Endometrial microvascular endothelial cells (primary cell): Measurements from ENCODE around the gene BRCC3. TPM values are rescaled to one million over a fixed set of nuclear protein-coding genes. Genes with fewer than 3 reads are reported as not detected.

Source experiments
- in situ Hi-C: cut with HindIII; loops from 2 replicates; pipeline ENCODE4 v1.10.0; 2017; ENCODE audit warnings: low sequenced_read_pairs, low pct_unique_long_range_greater_than_20kb; ENCODE audit errors: inconsistent ontology term
- total RNA-seq: library from RNA; depleted of rRNA; stranded (reverse); fragments of >200 nt; gene quantifications from one replicate; pipeline ENCODE4 v1.2.3, GENCODE V29; 2015; ENCODE audit errors: inconsistent ontology term

BRCC3 gene
- 11.1 TPM for total RNA-seq

GRCh38 chrX:155070975-155071693 is at the start of gene BRCC3, which contains the start of the genes CMC4 and MTCP1:
TSS of gene BRCC3 (plus strand) at chrX:155071508. CDS start at chrX:155071528, 20 bp downstream.
TSS of gene CMC4 (minus strand) at chrX:155071136. CDS start at chrX:155064023, 7,113 bp downstream.
TSS of gene MTCP1 (minus strand) at chrX:155071136. CDS start at chrX:155066010, 5,126 bp downstream.
- in situ Hi-C loops: no loop called here

DNA sequence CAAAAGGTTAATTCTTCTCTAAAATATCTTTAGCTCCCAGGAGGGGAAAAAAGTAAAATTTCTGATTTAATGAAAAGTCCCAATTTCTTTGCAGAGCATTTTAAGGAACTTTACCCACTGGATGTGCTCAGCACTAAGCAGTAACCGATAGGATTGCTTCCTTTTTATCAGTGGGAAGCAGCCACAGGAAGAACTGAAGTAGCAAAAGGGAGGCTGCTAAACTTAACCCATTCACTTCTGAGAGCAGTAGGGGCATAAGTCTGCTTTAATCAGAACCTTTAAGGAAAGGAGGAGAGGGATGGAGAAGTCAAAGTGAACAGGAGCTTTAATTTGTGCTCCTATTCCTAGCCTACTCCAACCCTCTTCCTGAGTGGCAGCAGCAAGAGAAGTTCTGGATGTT is 48.7 kb upstream of the BRCC3 start, which contains the start of gene F8:
Gene F8 (minus strand): TSS at position 139 of the 400 bp plus-strand sequence. CDS start 171 bp downstream, outside the sequence.
- in situ Hi-C loops: no loop called here

DNA sequence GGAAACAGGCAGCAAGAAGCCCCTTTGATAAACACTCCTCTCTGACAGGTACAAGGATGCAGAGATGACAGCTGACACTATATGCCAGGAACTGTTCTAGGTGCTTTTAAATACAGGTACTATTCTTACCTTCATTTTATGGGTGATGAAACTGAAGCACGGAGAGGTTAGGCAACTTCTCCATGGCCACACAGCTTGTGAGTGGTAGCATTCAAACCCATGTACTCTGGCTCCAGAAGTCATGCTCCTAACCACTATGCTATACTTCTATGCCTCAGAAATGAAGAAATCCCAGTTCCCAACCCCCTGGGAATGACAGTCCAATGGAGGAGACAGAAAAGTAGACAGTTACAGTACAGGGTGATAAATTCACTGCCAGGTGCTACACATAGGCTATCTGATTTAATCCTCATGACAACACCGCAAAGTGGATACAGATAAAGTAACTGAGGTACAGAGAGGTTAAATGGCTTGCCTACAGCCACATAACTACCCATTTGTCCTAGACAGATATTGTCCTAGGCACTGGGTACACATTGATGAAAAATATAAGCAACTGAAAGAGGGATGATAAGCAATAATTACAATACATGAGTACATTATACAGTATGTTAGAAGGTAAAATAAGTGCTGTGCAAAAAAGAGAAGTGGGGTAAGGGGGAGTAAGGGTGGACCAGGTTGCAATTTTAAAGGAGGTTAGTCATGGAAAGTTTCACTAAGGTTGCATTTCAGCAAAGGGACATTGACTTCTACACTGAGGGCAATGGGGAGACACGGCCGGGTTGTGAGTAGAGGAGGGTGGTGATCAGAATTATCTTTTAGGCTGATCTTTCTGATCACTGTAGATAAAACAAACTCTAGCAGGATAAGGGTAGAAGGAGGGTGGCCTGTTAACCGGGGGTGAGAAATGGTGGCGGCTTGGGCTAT is 47.1 kb upstream of the BRCC3 start:
- in situ Hi-C loops: no loop called here

DNA sequence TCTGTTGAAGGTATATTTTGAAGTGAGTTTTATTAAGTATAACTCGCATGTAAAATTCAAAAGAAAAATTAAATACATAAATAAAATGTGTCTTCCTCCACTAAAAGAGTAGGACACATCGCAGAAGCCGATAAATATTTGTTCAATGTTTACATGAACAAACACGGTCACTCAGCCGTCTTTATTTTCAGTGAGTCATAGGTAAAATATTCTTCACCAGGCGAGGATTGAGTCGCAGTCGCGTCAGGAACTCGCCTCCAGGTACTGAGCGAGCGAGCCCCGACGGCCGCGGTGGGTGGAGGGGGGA is 44.9 kb upstream of the BRCC3 start:
- in situ Hi-C loops: no loop called here

DNA sequence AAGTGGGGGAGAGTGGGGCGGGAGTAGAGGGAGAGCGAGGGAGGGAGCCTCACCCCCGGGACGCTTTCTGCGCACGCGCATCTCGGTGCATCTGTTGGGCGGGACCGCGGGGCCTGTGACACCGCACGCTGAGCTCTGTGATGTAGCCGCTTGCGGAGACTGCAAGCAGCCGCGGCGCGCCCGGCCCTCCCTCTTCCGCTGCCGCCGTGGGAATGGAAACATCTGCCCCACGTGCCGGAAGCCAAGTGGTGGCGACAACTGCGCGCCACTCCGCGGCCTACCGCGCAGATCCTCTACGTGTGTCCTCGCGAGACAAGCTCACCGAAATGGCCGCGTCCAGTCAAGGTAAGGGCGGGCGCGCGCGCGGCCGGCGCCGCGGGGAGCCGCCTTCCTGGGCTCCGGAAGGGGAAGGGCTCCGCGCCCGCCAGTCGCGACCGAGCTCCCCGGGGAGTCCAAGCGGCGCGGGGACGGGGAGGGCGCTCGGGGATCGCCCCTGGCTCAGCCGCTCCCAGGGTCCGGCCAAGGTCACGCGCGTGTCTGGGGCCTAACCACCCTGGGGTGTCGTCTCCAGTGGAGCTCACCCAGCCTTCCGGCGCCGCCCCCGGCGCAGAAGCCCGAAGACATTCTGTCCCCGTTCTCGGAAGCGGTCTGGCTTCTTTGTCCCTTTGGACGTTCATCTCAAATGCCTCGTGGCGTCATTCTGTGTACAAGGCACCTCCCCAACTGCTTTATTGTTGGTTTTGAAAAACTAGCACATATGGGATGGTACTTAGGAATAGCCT is 44.4 kb upstream of the BRCC3 start, which contains the start of gene FUNDC2:
Gene FUNDC2 (plus strand): TSS at position 118 of the 782 bp plus-strand sequence. CDS start 95 bp downstream, at position 213.
- in situ Hi-C loops: no loop called here

- in situ Hi-C loops: no loop called here
These were observed 43.7 kb upstream of the BRCC3 start for GRCh38 chrX:155027509-155028066.

DNA sequence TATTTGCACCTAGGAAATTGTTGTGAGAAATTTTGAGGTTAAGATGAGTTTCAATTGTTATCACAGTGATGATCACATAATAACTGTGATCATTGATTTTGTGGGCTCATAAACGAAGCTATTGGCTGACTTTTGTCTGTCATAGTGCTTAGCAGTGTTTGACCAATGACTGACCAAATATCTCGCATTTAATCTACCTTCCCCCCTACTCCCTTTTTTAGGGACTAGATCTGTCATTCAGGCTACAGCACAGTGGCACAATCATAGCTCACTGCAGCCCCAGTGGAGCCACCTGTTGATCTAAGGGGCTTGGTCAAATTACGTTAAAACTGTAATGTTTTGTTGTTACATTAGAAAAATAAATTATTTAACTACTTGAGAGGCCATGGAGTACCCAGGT is 43.2 kb upstream of the BRCC3 start:
- in situ Hi-C loops: no loop called here

DNA sequence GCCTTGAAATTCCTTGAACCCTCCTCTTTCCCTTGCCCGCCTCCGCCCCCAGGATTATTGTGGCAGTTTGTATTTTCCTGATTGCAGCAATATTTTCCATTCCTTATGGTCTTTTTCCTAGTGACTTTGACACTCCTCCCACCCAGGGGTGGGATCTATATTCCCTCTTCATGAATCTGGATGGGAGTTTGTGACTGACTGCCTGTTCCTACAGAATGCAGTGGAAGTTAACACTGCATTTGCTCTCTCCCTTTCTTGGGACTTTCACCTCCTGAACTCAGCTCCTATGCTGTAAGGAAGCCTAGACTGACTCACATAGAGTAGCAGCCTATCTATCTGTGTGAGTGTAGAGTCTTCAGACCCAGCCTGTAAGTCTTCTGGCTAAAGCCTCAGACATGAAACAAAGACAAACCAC is 42.4 kb upstream of the BRCC3 start:
- in situ Hi-C loops: no loop called here

DNA sequence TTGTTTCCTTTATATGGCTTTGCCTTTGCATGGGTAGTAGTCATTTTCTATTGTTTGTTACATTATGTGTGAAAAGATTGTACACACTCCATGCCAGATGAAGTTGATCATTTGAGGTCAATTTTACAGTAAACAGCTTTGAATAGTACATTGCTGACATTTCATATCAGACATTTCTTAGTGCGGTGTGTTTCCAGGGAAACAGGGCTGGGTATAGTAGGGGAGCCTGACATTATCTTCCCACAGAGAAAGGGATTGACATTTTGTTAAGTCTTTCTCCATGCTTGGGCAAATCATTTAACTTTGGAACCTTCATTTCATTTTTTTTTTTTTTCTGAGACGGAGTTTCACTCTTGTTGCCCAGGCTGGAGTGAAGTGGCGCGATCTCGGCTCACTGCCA is 39.7 kb upstream of the BRCC3 start:
- in situ Hi-C loops: no loop called here

- in situ Hi-C loops: no loop called here
These were observed 35.6 kb upstream of the BRCC3 start for GRCh38 chrX:155035688-155036087.

- in situ Hi-C loops: no loop called here
These were observed 25.0 kb upstream of the BRCC3 start for GRCh38 chrX:155046129-155046810.

GRCh38 chrX:155046811-155047528 is 24.3 kb upstream of the BRCC3 start:
- in situ Hi-C loops: no loop called here

DNA sequence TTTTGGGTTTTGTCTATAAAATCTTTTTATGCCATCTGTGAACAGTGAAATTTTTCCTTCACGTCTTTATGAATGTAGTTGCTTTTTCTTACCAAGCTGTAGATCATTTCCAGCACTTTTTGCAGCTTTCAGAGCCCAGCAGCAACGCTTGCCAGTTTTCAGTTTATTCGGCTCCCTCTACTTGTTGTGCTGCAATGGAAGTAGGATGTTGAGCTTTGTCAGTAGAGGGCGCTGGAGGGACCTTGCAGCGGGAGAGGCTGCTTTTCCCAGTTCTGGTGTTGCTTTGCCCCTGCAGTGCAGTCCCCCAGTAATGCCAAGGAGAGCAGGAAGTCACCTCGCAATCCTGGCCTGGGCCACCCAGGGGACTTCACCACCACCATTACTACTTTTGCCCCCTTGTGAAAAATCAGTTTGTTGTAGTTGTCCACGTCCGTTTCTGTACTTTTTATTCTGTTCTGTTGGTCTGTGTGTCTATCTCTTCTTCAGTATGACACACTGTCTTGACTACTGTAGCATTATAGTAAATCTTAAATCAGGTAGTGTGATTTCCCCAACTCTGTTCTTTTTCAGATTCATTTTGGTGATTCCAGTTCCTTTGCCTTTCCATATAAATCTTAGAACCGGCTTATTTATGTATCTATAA is 22.2 kb upstream of the BRCC3 start:
- in situ Hi-C loops: no loop called here

- in situ Hi-C loops: no loop called here
These were observed 18.4 kb upstream of the BRCC3 start for GRCh38 chrX:155052738-155053498.

DNA sequence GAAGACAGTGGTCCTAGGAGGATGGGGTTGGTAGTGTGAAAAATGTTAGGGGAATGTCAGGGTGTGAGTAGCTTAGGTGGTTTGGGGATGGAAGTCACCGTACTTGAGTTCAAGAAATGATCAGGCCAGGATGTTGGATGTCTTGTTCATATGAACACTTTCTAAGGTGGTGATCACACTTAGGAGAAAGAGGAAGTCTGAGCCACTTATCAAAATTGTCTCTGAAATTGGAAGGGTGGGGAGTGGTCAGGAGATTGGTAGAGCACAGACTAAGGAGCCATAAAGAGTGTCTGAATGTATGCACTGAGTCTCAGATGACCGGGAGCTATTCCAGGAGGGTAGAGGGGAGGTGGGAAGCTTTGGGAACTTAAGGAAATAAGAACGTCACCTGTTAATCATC is 17.7 kb upstream of the BRCC3 start:
- in situ Hi-C loops: no loop called here

DNA sequence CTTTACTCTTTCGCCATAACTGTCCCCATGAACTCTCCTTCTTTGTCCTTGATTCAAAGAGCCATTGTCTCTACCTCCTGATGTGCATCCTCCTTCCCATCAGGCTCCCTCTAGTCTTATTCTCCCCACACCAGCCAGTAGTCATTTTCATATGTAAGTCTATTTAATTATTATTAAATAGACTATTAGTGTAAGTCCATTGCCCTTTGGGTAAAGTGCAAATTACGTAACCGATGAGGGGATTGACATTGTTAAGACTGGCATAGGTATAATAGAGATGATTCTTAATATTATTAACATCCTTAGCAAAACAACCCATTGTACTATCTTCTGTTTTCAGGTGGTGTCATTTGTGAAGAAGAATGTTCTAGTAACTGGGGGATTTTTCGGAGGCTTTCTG is 17.1 kb upstream of the BRCC3 start:
- in situ Hi-C loops: no loop called here
